ENCODE data around the gene FAM131C. TPM values are rescaled to one million over a fixed set of nuclear protein-coding genes. Genes with fewer than 3 reads are reported as not detected.

Gene FAM131C
- polyA plus RNA-seq, 3 donors: not detected

DNA sequence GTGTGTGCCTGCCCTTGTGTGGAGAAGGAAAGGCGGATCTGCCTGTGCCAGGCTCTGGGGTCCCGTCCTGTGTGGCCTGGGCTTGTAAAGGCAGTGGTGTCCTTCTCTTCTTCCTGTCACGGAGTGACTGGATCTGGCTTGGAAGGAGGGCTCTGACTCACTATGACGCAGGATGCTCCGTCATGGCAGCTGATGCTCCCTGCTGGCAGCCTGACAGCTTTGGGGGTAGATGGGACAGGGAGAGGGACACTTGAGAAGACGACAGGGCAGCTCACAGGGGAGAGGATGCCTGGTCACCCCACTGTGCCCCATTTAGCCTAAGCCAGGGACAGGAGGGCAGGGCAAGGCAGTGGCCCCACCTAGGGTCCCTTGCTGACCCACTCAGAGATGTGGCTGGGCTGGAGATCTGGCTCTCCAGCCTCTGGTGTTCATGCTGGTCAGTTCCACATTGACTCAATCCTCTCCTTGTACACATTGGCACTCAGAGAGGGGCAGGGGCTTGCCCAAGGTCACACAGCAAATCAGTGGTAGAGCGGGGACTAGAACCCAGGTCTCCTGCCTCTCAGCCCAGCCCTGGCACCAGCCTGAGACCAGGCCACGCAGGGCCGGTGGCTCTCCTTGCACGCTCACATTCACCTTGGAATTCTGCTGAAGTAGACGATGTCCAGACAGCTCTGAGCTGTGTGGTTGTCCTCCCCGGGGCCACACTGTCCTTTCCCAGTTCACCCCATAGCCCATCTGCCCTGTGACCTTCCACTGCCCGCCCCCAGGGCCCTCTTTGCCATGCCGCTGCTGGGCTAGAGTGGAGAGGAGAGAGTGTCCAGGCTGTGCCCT lies 2.8 kb upstream of the FAM131C start:
- intact Hi-C loops (cut with micrococcal nuclease): no loop called here
- H3K27ac ChIP-seq (ENCODE audit: low read depth in 1 of 2, low read length in 2 of 2): no peak overlapping the region
- no peak overlapping the region for H3K9ac ChIP-seq (ENCODE audit: insufficient read depth, low read length, poor library complexity, severe bottlenecking)
- no peak overlapping the region for H2AFZ ChIP-seq (ENCODE audit: insufficient read depth, low read depth, low read length, poor library complexity, severe bottlenecking)
- no peaks in the 10 kb centered on the region for H3K36me3 ChIP-seq (replicated peaks in 1 of 2; ENCODE audit: control insufficient read depth in 1 of 2, insufficient read depth in 2 of 2, low read length in 2 of 2)
- no peak overlapping the region for H3K4me3 Mint-ChIP-seq
- H3K79me2 ChIP-seq (ENCODE audit: insufficient read depth, low read length): no peaks in the 10 kb centered on the region
- H3K27ac Mint-ChIP-seq: no peak overlapping the region
- peaks cover 8 to 30% of the 10 kb centered on the region in 2 donors for H3K27me3 ChIP-seq (ENCODE audit: control insufficient read depth in 2 of 2, insufficient read depth in 2 of 2, low read length in 2 of 2)
- H3K27me3 Mint-ChIP-seq (ENCODE audit: low read depth in 3 of 3): peaks cover 31 to 38% (median 38%) of the 10 kb centered on the region in 3 donors
- peaks cover 0 to 6% (median 0%) of the 10 kb centered on the region in 7 donors for H3K9me3 Mint-ChIP-seq
- no peak overlapping the region for H3K4me2 ChIP-seq (replicated peaks; ENCODE audit: extremely low read depth, low read length, poor library complexity, severe bottlenecking)
- peaks cover 11% of the 10 kb centered on the region for H3K4me1 Mint-ChIP-seq
- WGBS (ENCODE audit: insufficient coverage): 90% methylated on average over 11 of the region's 14 CpGs
- peaks cover 0 to 3% of the 10 kb centered on the region in 2 donors for H3K36me3 Mint-ChIP-seq
- H4K20me1 ChIP-seq (ENCODE audit: insufficient read depth, low read length): no peaks in the 10 kb centered on the region
- no peak for DNase-seq
- peaks cover 7 to 10% of the 10 kb centered on the region in 2 donors for H3K4me1 ChIP-seq (ENCODE audit: control insufficient read depth in 1 of 2, insufficient read depth in 2 of 2, low read length in 2 of 2)
- H3K9me3 ChIP-seq (replicated peaks in 1 of 2; ENCODE audit: control insufficient read depth in 1 of 2, insufficient read depth in 1 of 2, low read length in 2 of 2): peaks cover 0 to 4% of the 10 kb centered on the region in 2 donors
- TF ChIP-seq, protein P1, sequence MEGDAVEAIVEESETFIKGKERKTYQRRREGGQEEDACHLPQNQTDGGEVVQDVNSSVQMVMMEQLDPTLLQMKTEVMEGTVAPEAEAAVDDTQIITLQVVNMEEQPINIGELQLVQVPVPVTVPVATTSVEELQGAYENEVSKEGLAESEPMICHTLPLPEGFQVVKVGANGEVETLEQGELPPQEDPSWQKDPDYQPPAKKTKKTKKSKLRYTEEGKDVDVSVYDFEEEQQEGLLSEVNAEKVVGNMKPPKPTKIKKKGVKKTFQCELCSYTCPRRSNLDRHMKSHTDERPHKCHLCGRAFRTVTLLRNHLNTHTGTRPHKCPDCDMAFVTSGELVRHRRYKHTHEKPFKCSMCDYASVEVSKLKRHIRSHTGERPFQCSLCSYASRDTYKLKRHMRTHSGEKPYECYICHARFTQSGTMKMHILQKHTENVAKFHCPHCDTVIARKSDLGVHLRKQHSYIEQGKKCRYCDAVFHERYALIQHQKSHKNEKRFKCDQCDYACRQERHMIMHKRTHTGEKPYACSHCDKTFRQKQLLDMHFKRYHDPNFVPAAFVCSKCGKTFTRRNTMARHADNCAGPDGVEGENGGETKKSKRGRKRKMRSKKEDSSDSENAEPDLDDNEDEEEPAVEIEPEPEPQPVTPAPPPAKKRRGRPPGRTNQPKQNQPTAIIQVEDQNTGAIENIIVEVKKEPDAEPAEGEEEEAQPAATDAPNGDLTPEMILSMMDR (IDR thresholded peaks at IDR 0.05): no peak
- H3K4me3 ChIP-seq (replicated peaks in 1 of 3; ENCODE audit: low read depth in 2 of 3, low read length in 3 of 3): no peak overlapping the region

DNA sequence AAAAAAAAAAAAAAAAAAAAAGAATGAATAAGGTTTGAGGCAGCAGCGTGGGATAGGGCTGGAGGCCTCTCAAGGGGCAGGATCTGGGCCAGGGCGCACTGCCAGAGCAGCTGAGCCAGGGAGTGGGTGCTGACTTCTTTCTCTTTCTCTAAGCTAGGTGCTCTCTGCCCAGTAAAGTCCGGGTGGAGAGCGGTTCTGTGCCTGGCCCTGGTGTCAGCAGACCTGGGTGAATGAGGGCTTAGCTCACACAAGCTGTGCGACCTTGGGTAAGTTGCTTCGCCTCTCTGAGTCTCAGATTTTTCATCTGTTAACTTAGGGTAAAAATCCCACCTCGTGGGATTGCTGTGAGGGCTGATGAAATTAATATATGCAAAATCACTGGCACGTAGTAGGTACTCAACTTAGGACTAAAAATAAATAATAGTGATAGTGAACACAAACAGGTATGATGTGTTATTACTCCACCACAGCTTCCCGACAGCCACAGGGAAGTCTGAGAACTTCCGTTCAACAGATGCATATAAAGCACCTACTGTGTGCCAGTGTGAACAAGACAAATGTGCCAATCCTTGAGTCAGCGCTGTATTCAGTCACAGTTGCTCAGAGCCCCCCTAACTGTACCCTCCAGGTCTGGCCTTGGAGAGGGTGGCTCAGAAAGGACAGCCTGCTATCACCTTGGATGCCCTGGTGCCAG lies 2.0 kb upstream of the FAM131C start:
- no peak overlapping the region for H3K4me3 ChIP-seq (replicated peaks in 1 of 3; ENCODE audit: low read depth in 2 of 3, low read length in 3 of 3)
- peaks cover 11% of the 10 kb centered on the region for H3K4me1 Mint-ChIP-seq
- no peak overlapping the region for H3K27ac ChIP-seq (ENCODE audit: low read depth in 1 of 2, low read length in 2 of 2)
- no peak overlapping the region for H3K4me3 Mint-ChIP-seq
- H3K4me2 ChIP-seq (replicated peaks; ENCODE audit: extremely low read depth, low read length, poor library complexity, severe bottlenecking): no peak overlapping the region
- no peaks in the 10 kb centered on the region for H3K79me2 ChIP-seq (ENCODE audit: insufficient read depth, low read length)
- no peak for DNase-seq
- H3K36me3 ChIP-seq (replicated peaks in 1 of 2; ENCODE audit: control insufficient read depth in 1 of 2, insufficient read depth in 2 of 2, low read length in 2 of 2): no peaks in the 10 kb centered on the region
- H3K9me3 ChIP-seq (replicated peaks in 1 of 2; ENCODE audit: control insufficient read depth in 1 of 2, insufficient read depth in 1 of 2, low read length in 2 of 2): peaks cover 0 to 4% of the 10 kb centered on the region in 2 donors
- WGBS (ENCODE audit: insufficient coverage): 87% methylated on average over 7 of the region's 11 CpGs
- no peak overlapping the region for H2AFZ ChIP-seq (ENCODE audit: insufficient read depth, low read depth, low read length, poor library complexity, severe bottlenecking)
- H3K9me3 Mint-ChIP-seq: peaks cover 0 to 6% (median 0%) of the 10 kb centered on the region in 7 donors
- intact Hi-C loops (cut with micrococcal nuclease): no loop called here
- peaks cover 8 to 31% of the 10 kb centered on the region in 2 donors for H3K27me3 ChIP-seq (ENCODE audit: control insufficient read depth in 2 of 2, insufficient read depth in 2 of 2, low read length in 2 of 2)
- no peak overlapping the region for H3K27ac Mint-ChIP-seq
- H3K36me3 Mint-ChIP-seq: peaks cover 0 to 3% of the 10 kb centered on the region in 2 donors
- H3K27me3 Mint-ChIP-seq (ENCODE audit: low read depth in 3 of 3): peaks cover 32 to 45% (median 43%) of the 10 kb centered on the region in 3 donors
- TF ChIP-seq, protein P1 (IDR thresholded peaks at IDR 0.05): no peak
- no peaks in the 10 kb centered on the region for H4K20me1 ChIP-seq (ENCODE audit: insufficient read depth, low read length)
- H3K9ac ChIP-seq (ENCODE audit: insufficient read depth, low read length, poor library complexity, severe bottlenecking): no peak overlapping the region
- peaks cover 7 to 10% of the 10 kb centered on the region in 2 donors for H3K4me1 ChIP-seq (ENCODE audit: control insufficient read depth in 1 of 2, insufficient read depth in 2 of 2, low read length in 2 of 2)

Data from CD14-positive monocyte (primary cell).